ENCODE measurements around the gene PRLR. TPM values are rescaled to one million over a fixed set of nuclear protein-coding genes. Genes with fewer than 3 reads are reported as not detected.

PRLR gene
- total RNA-seq, 1 donor from 2014 or later, result 5.7 TPM

DNA sequence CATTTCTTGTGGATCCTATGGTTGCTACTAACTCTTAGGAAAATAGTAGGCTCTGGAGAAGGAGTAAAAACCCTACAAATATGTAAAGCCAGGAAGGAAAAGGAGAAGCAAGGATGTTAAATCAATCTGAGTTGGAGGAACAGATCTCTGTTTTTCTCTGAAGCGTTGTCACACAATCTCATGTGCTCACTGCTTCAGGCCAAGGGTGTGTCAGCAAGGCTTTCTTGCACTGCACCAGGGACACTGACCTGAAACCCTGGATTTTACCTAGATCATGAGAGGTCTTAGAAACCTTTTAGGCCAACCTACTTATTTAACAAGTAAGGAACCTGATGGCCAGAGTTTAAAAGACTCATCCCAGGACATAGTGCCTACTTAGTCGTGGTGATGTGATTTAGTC, 170.1 kb downstream of the PRLR start:
- H3K27me3 Mint-ChIP-seq, result no peaks in the 10 kb centered on the region
- H3K4me1 Mint-ChIP-seq (ENCODE audit: low read depth), result peaks cover 2% of the 10 kb centered on the region

GRCh38 chr5:35059251-35059650, 171.0 kb downstream of the PRLR start:
- H3K4me1 Mint-ChIP-seq (ENCODE audit: low read depth), result peaks cover 2% of the 10 kb centered on the region
- no peaks in the 10 kb centered on the region for H3K9me3 Mint-ChIP-seq (ENCODE audit: low read depth)
- no peak overlapping the region for H3K4me3 Mint-ChIP-seq (ENCODE audit: low read depth)
- H3K27ac Mint-ChIP-seq, result no peak overlapping the region
- H3K36me3 Mint-ChIP-seq (ENCODE audit: insufficient read depth), result no peaks in the 10 kb centered on the region
- no peak for DNase-seq (ENCODE audit: low spot score, unreplicated experiment)
- H3K27me3 Mint-ChIP-seq, result no peaks in the 10 kb centered on the region
- TF ChIP-seq, protein P1, sequence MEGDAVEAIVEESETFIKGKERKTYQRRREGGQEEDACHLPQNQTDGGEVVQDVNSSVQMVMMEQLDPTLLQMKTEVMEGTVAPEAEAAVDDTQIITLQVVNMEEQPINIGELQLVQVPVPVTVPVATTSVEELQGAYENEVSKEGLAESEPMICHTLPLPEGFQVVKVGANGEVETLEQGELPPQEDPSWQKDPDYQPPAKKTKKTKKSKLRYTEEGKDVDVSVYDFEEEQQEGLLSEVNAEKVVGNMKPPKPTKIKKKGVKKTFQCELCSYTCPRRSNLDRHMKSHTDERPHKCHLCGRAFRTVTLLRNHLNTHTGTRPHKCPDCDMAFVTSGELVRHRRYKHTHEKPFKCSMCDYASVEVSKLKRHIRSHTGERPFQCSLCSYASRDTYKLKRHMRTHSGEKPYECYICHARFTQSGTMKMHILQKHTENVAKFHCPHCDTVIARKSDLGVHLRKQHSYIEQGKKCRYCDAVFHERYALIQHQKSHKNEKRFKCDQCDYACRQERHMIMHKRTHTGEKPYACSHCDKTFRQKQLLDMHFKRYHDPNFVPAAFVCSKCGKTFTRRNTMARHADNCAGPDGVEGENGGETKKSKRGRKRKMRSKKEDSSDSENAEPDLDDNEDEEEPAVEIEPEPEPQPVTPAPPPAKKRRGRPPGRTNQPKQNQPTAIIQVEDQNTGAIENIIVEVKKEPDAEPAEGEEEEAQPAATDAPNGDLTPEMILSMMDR (IDR thresholded peaks at IDR 0.05; ENCODE audit: unreplicated experiment), result no peak

More for the DNA sequence above, 170.1 kb downstream of the PRLR start:
- no peak for DNase-seq (ENCODE audit: low spot score, unreplicated experiment)
- Mint-ChIP-seq H3K4me3 (ENCODE audit: low read depth) (no peak overlapping the region), H3K36me3 (ENCODE audit: insufficient read depth) (no peaks in the 10 kb centered on the region), H3K27ac (no peak overlapping the region), H3K9me3 (ENCODE audit: low read depth) (no peaks in the 10 kb centered on the region)
- TF ChIP-seq, protein P1 (IDR thresholded peaks at IDR 0.05; ENCODE audit: unreplicated experiment), result no peak

- no peaks in the 10 kb centered on the region for H3K27me3 Mint-ChIP-seq
- peaks cover 2% of the 10 kb centered on the region for H3K4me1 Mint-ChIP-seq (ENCODE audit: low read depth)
- no peak overlapping the region for H3K4me3 Mint-ChIP-seq (ENCODE audit: low read depth)
- H3K9me3 Mint-ChIP-seq (ENCODE audit: low read depth), result no peaks in the 10 kb centered on the region
- no peaks in the 10 kb centered on the region for H3K36me3 Mint-ChIP-seq (ENCODE audit: insufficient read depth)
- H3K27ac Mint-ChIP-seq, result no peak overlapping the region
- TF ChIP-seq, protein P1 (IDR thresholded peaks at IDR 0.05; ENCODE audit: unreplicated experiment), result no peak
- no peak for DNase-seq (ENCODE audit: low spot score, unreplicated experiment)
Measured at GRCh38 chr5:35058374-35058788, 171.9 kb downstream of the PRLR start.

DNA sequence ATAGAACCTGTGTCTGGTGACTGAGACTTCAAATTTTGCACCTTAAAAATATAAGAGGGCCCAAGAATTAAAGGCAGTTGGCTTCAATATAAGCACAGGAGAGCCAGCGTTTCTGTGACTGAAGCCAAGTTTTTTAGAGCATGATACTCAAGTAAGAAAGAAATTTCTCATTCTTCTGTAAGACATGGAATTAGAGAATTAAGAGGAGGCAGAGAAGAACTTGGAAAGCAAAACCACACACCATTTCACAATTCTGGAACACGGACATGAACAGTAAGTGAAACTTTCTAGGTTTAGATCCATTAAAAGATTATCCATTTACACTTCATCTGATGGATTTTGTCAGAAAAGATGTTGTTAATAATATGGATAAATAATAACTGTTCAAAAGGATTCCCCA, 173.6 kb downstream of the PRLR start:
- TF ChIP-seq, protein P1 (IDR thresholded peaks at IDR 0.05; ENCODE audit: unreplicated experiment), result no peak
- no peak overlapping the region for H3K4me3 Mint-ChIP-seq (ENCODE audit: low read depth)
- H3K36me3 Mint-ChIP-seq (ENCODE audit: insufficient read depth), result no peaks in the 10 kb centered on the region
- H3K9me3 Mint-ChIP-seq (ENCODE audit: low read depth), result peaks cover under 1% of the 10 kb centered on the region
- H3K4me1 Mint-ChIP-seq (ENCODE audit: low read depth), result peaks cover 2% of the 10 kb centered on the region
- H3K27ac Mint-ChIP-seq, result no peak overlapping the region
- no peaks in the 10 kb centered on the region for H3K27me3 Mint-ChIP-seq
- DNase-seq (ENCODE audit: low spot score, unreplicated experiment), result no peak

DNA sequence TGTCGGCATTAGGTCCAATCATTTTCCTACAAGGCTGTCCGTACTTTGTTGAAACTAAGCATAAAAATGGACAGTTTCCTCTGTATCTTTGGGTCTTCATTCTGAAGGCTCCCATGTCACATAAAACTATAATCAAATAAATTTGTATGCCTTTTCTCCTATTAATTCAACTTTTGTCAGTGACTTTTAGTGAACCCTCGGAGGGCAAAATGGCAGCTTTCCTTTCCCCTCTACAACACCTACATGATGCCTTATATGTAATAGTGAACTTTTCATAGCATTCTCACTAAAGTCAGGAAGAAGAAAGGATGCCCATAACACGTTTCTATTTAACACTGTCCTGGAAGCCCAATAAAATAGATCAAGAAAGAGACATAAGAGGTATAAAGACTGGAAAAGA, 177.4 kb downstream of the PRLR start:
- no peak for DNase-seq (ENCODE audit: low spot score, unreplicated experiment)
- no peak overlapping the region for H3K27ac Mint-ChIP-seq
- peaks cover 5% of the 10 kb centered on the region for H3K9me3 Mint-ChIP-seq (ENCODE audit: low read depth)
- H3K36me3 Mint-ChIP-seq (ENCODE audit: insufficient read depth), result no peaks in the 10 kb centered on the region
- no peaks in the 10 kb centered on the region for H3K27me3 Mint-ChIP-seq
- TF ChIP-seq, protein P1 (IDR thresholded peaks at IDR 0.05; ENCODE audit: unreplicated experiment), result no peak
- no peak overlapping the region for H3K4me3 Mint-ChIP-seq (ENCODE audit: low read depth)
- peaks cover 14% of the 10 kb centered on the region for H3K4me1 Mint-ChIP-seq (ENCODE audit: low read depth)

Data from progenitor cell of endocrine pancreas (in vitro differentiated cells).